DOHH2 (cell line): ENCODE results near the gene KSR1.
"Not testable (repeated sequence)": the region's sequence is repeated elsewhere in the genome, so short reads cannot be mapped to it uniquely, and the experiment has no call there.

Experiments
- H3F3A ChIP-seq: fragments of 200-600 bp; sonication (generic), shearing (Covaris generic); 2 replicates; pipeline ENCODE4 v1.6.0; 2016; ENCODE audit warnings: antibody characterized with exemption, mild to moderate bottlenecking; ENCODE audit not compliant: control insufficient read depth, insufficient read depth
- H3K27ac ChIP-seq: fragments of 200-600 bp; sonication (generic); 2 replicates; pipeline ENCODE4 v1.5.1; 2014; ENCODE audit warnings: low read depth, mild to moderate bottlenecking, low read length, moderate library complexity
- H3K27me3 ChIP-seq: fragments of 200-600 bp; sonication (generic); 2 replicates; pipeline ENCODE4 v1.6.1; 2014; ENCODE audit warnings: mild to moderate bottlenecking, low read length, mixed read lengths; ENCODE audit not compliant: control insufficient read depth
- H3K36me3 ChIP-seq: fragments of 200-600 bp; sonication (generic); 2 replicates; pipeline ENCODE4 v1.6.1; 2014; ENCODE audit warnings: mild to moderate bottlenecking, low read length, moderate library complexity, mixed read lengths; ENCODE audit not compliant: control insufficient read depth
- H3K4me1 ChIP-seq: fragments of 200-600 bp; sonication (generic); 2 replicates; pipeline ENCODE4 v1.6.1; 2014; ENCODE audit warnings: mild to moderate bottlenecking, low read length, mixed read lengths; ENCODE audit not compliant: control insufficient read depth
- H3K4me2 ChIP-seq: fragments of 200-600 bp; sonication (generic); 2 replicates; pipeline ENCODE4 v1.6.0; 2014; ENCODE audit warnings: mild to moderate bottlenecking, low read length, moderate library complexity
- H3K4me3 ChIP-seq: fragments of 200-600 bp; sonication (generic); 2 replicates; pipeline ENCODE4 v1.5.1; 2014; ENCODE audit warnings: mild to moderate bottlenecking, low read length, mixed read lengths
- H3K79me2 ChIP-seq: fragments of 200-600 bp; sonication (generic); 2 replicates; pipeline ENCODE4 v1.6.1; 2014; ENCODE audit warnings: mild to moderate bottlenecking, low read length, mixed read lengths; ENCODE audit not compliant: control insufficient read depth
- H3K9me2 ChIP-seq: fragments of 200-600 bp; sonication (generic); replicated peaks from 2 replicates; pipeline ENCODE4 v1.6.1; 2014; ENCODE audit warnings: mild to moderate bottlenecking, low read length, mixed read lengths; ENCODE audit not compliant: control insufficient read depth
- H3K9me3 ChIP-seq: fragments of 200-600 bp; sonication (generic); 2 replicates; pipeline ENCODE4 v1.6.1; 2014; ENCODE audit warnings: antibody characterized with exemption, low read length, mixed read lengths; ENCODE audit not compliant: control insufficient read depth, insufficient read depth
- H4K20me1 ChIP-seq: fragments of 200-600 bp; sonication (generic); 2 replicates; pipeline ENCODE4 v1.6.0; 2014; ENCODE audit warnings: low read depth, mild to moderate bottlenecking, antibody characterized with exemption, low read length, moderate library complexity; ENCODE audit not compliant: control insufficient read depth, insufficient read depth
- EZH2phosphoT487 ChIP-seq: fragments of 200-600 bp; sonication (generic); IDR thresholded peaks from 2 replicates; pipeline ENCODE4 v1.6.1; 2017; ENCODE audit warnings: borderline replicate concordance, mild to moderate bottlenecking, antibody characterized with exemption, low read length, moderate library complexity, mixed read lengths
- TF ChIP-seq, protein P1 (sequence below): fragments of 200-600 bp; sonication (generic); IDR thresholded peaks from one replicate; pipeline ENCODE4 v1.5.1; 2014; ENCODE audit warnings: antibody characterized with exemption, mild to moderate bottlenecking, low read depth, low read length; ENCODE audit not compliant: poor library complexity, severe bottlenecking

Gene KSR1

DNA sequence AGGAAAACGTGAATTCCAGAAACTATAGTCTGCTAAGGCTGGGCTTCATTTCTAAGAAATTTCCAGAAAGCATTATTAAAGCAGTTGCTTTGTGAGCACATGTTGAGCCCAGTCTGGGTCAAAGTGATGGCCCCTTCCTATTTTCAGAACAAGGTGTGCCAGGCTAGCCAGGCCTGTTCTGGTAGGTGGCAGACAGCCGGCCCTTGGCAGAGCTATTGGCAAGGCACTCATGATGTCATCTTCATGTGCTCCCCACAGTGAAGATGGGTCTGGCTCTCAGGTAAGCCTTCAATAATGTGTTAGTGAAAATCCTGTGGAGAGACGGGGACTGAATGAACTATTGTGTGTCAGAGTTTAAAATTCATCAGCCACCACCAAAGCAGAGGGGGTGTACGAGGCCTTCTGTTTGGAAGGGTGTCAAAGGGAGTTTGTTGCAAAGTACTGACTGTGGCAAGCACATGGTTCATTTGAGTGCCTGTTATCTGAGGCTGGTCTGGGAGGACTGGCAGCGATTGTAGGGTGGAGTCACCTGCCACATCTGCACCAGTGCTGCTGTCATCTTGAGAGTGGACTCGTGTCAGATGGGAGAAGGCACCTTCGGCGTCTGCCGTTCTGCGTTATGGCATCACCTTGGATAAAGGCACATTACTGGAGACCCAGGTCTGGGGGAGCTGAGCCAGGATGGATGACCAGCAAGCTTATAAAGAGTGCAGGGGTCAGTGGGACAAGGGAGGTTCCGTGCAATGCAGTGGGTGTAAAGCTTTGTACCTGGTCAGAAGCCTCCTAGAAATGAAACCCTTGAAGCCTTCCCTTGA, 43.4 kb downstream of the KSR1 start:
- no peaks in the 10 kb centered on the region for H3K79me2 ChIP-seq
- H3K27ac ChIP-seq: no peak overlapping the region
- H3K4me1 ChIP-seq: no peaks in the 10 kb centered on the region
- no peaks in the 10 kb centered on the region for H3K36me3 ChIP-seq
- TF ChIP-seq, protein P1, sequence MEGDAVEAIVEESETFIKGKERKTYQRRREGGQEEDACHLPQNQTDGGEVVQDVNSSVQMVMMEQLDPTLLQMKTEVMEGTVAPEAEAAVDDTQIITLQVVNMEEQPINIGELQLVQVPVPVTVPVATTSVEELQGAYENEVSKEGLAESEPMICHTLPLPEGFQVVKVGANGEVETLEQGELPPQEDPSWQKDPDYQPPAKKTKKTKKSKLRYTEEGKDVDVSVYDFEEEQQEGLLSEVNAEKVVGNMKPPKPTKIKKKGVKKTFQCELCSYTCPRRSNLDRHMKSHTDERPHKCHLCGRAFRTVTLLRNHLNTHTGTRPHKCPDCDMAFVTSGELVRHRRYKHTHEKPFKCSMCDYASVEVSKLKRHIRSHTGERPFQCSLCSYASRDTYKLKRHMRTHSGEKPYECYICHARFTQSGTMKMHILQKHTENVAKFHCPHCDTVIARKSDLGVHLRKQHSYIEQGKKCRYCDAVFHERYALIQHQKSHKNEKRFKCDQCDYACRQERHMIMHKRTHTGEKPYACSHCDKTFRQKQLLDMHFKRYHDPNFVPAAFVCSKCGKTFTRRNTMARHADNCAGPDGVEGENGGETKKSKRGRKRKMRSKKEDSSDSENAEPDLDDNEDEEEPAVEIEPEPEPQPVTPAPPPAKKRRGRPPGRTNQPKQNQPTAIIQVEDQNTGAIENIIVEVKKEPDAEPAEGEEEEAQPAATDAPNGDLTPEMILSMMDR: no peak
- no peak for TF ChIP-seq EZH2phosphoT487
- no peaks in the 10 kb centered on the region for H3K9me2 ChIP-seq
- H4K20me1 ChIP-seq: no peaks in the 10 kb centered on the region
- H3K4me2 ChIP-seq: no peak overlapping the region
- no peak overlapping the region for H3K4me3 ChIP-seq
- no peaks in the 10 kb centered on the region for H3F3A ChIP-seq
- no peaks in the 10 kb centered on the region for H3K9me3 ChIP-seq
- H3K27me3 ChIP-seq: peaks cover 24% of the 10 kb centered on the region

DNA sequence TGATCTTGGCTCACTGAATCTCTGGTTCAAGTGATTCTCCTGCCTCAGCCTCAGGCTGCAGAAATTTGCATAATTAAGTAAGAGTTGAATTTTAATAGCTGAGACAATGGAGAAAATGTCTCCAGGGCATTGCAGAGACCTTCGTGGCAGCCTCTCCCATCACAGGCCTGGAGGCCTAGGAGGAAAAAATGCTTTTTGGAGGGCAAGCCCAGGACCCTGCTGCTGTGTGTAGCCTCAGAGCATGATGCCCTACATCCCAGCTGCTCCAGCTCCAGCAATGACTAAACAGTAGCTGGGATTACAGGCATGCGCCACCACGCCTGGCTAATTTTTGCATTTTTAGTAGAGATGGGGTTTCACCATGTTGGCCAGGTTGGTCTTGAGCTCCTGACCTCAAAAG, 45.1 kb downstream of the KSR1 start:
- not testable (repeated sequence) for H4K20me1 ChIP-seq, H3K9me2 ChIP-seq, H3K27ac ChIP-seq, H3K4me2 ChIP-seq, H3K36me3 ChIP-seq, H3K9me3 ChIP-seq, H3K4me1 ChIP-seq, H3K4me3 ChIP-seq, H3K79me2 ChIP-seq, H3F3A ChIP-seq
- peaks cover 24% of the 10 kb centered on the region for H3K27me3 ChIP-seq

DNA sequence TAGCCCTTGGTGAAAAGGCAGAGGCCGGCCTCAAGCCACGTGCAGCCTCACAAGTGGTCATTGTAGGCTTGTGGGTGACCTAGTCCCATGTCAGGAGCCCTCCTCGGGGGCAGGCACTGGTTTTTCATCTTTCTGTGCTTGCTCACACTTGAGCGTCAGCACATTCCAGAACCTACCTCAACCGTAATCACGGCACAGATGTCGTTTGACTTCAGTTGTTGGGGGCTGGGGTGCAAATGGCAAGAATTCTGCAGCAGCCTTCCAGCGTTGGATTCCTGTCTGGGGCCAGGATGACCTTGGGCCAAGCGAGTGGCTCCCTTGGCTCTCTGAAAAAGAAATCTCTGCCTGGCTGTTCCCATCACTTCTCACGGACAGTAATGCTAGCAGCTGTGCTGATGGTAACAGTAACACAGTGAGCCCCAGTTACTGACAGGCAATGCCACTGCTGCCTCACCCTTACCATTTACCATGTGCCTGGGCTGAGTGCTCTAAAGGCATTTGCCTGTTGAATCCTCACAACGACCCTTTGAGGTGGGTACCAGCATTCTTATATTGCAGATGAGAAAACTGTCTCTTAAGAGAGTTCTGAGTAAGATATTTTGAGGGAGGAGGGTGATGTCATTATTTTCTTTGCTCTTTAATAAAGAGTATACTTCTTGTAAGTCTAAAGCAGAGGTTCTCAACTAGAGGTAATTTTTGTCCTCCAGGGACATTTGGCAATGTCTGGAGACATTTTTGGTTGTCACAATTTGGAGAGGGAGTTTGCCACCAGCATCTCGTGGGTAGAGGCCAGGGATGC, 46.5 kb downstream of the KSR1 start:
- Histone ChIP-seq H3K27me3 (peaks cover 23% of the 10 kb centered on the region), H3K79me2 (no peaks in the 10 kb centered on the region), H3F3A (no peaks in the 10 kb centered on the region), H3K36me3 (no peaks in the 10 kb centered on the region), H3K4me3 (no peak overlapping the region), H3K9me2 (no peaks in the 10 kb centered on the region), H3K9me3 (no peaks in the 10 kb centered on the region), H3K4me1 (no peaks in the 10 kb centered on the region), H3K4me2 (no peak overlapping the region), H3K27ac (no peak overlapping the region), H4K20me1 (no peaks in the 10 kb centered on the region)
- TF ChIP-seq, protein P1: no peak
- TF ChIP-seq EZH2phosphoT487: no peak

DNA sequence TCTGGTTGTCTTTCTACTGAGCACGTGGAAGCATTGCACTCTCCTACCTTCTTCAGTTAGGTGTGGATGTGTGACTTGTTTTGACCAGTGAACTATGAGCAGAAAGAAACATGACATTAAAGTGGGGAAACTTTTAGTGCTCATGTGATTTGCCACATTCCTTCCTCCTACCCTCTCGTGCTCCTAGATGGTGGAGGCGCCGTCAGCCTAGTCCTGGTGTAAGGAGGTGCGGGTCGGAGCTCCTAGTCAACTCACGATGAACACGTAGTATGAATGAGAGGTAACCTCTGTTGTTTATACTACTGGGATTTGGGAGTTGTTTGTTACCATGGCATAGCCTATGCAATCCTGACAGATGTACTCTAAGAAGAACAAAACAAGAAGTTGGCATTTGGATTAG, 47.4 kb downstream of the KSR1 start:
- peaks cover 23% of the 10 kb centered on the region for H3K27me3 ChIP-seq
- no peak overlapping the region for H3K4me2 ChIP-seq
- no peaks in the 10 kb centered on the region for H3K36me3 ChIP-seq
- H3K4me1 ChIP-seq: no peaks in the 10 kb centered on the region
- H3K79me2 ChIP-seq: no peaks in the 10 kb centered on the region
- no peak overlapping the region for H3K27ac ChIP-seq
- no peaks in the 10 kb centered on the region for H3K9me2 ChIP-seq
- H3K4me3 ChIP-seq: no peak overlapping the region
- no peaks in the 10 kb centered on the region for H3K9me3 ChIP-seq
- TF ChIP-seq, protein P1: no peak
- no peak for TF ChIP-seq EZH2phosphoT487
- no peaks in the 10 kb centered on the region for H3F3A ChIP-seq
- H4K20me1 ChIP-seq: no peaks in the 10 kb centered on the region
